ENCODE measurements around the gene ACYP2.

ACYP2 gene

DNA sequence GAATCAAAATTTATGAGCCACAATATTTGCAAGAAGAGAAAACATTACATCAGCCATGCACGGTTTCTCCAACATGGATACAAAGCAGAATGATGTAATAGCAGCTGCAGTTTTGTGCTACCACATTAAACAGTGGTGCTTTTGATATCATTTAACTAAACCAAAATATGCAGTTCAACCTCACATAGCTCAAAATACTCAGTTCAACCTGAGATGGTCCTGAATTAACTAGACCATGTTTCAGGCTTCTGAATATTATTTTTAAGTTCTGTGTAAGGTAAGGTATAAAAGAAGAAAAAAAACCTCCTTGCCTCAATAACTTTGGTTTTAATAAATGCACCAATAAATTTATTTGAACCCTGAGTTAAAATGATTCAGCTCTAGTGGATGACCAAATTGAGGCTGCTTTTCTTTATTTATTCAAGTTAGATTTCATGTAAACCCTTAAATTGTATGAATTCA is 159.4 kb downstream of the ACYP2 start:
- DNase-seq (peak; percentile 48), ATAC-seq (ENCODE audit: insufficient read depth, low read depth) (peak; percentile 90)
- Histone ChIP-seq H3K36me3 (ENCODE audit: insufficient read depth, low read length) (peaks cover 4% of the 10 kb centered on the region; the same call in 1 of the 2 replicates), H3K9me3 (ENCODE audit: insufficient read depth, low read length, severe bottlenecking) (peaks cover 10% of the 10 kb centered on the region), H3K27me3 (ENCODE audit: insufficient read depth, low read length, poor library complexity) (no peaks in the 10 kb centered on the region), H3K4me1 (ENCODE audit: insufficient read depth, low read length) (peaks cover 44% of the 10 kb centered on the region), H3K9ac (ENCODE audit: low read depth, low read length) (peak overlapping the region; percentile 38; the same call in 1 of the 2 replicates), H3K27ac (ENCODE audit: low read length) (peak overlapping the region; percentile 89), H2AFZ (ENCODE audit: low read depth, low read length) (peak overlapping the region; percentile 51; the same call in 1 of the 2 replicates), H3K4me3 (ENCODE audit: low read depth in 1 of 2, low read length in 2 of 2) (no peak overlapping the region), H4K20me1 (ENCODE audit: insufficient read depth, low read length) (no peaks in the 10 kb centered on the region), H3K4me2 (ENCODE audit: insufficient read depth, low read length) (peak overlapping the region; percentile 29), H3K79me2 (ENCODE audit: insufficient read depth, low read length) (no peaks in the 10 kb centered on the region)
- no peak for TF ChIP-seq EZH2 (IDR thresholded peaks at IDR 0.05; ENCODE audit: borderline replicate concordance, low read depth, low read length, severe bottlenecking)
- TF ChIP-seq, protein P1, sequence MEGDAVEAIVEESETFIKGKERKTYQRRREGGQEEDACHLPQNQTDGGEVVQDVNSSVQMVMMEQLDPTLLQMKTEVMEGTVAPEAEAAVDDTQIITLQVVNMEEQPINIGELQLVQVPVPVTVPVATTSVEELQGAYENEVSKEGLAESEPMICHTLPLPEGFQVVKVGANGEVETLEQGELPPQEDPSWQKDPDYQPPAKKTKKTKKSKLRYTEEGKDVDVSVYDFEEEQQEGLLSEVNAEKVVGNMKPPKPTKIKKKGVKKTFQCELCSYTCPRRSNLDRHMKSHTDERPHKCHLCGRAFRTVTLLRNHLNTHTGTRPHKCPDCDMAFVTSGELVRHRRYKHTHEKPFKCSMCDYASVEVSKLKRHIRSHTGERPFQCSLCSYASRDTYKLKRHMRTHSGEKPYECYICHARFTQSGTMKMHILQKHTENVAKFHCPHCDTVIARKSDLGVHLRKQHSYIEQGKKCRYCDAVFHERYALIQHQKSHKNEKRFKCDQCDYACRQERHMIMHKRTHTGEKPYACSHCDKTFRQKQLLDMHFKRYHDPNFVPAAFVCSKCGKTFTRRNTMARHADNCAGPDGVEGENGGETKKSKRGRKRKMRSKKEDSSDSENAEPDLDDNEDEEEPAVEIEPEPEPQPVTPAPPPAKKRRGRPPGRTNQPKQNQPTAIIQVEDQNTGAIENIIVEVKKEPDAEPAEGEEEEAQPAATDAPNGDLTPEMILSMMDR (IDR thresholded peaks at IDR 0.05; ENCODE audit: borderline replicate concordance, extremely low read depth, low read length, poor library complexity, severe bottlenecking) = no peak

DNA sequence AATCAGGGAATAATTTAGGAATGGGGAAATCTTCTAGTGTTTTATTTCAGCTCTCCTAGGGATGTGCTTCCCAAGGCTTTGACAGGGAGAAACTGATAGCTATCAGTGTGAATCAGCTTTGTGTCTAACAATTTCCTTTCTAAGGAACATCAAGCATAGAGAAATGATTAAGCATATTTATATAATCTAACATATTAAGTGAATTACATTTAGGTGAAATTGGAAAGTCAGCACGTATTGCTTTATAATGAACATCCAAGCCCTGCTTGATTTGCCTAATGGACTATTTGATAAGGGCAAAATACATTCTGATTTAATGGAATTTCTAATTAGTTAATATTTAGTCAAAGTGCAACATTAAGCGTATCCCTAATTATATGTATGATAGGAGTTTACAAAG is 160.1 kb downstream of the ACYP2 start:
- H4K20me1 ChIP-seq (ENCODE audit: insufficient read depth, low read length) = no peaks in the 10 kb centered on the region
- DNase-seq (no peak), ATAC-seq (ENCODE audit: insufficient read depth, low read depth) (no peak)
- peak overlapping the region; percentile 89 for H3K27ac ChIP-seq (ENCODE audit: low read length)
- H3K36me3 ChIP-seq (ENCODE audit: insufficient read depth, low read length) = peaks cover 4% of the 10 kb centered on the region; the same call in 1 of the 2 replicates
- no peak overlapping the region for H3K4me3 ChIP-seq (ENCODE audit: low read depth in 1 of 2, low read length in 2 of 2)
- H3K9me3 ChIP-seq (ENCODE audit: insufficient read depth, low read length, severe bottlenecking) = peaks cover 10% of the 10 kb centered on the region
- 0 out of 2 replicates have a peak overlapping the region, but pooled peaks have one; percentile 11 for H3K4me2 ChIP-seq (ENCODE audit: insufficient read depth, low read length)
- no peak for TF ChIP-seq EZH2 (IDR thresholded peaks at IDR 0.05; ENCODE audit: borderline replicate concordance, low read depth, low read length, severe bottlenecking)
- TF ChIP-seq, protein P1 (IDR thresholded peaks at IDR 0.05; ENCODE audit: borderline replicate concordance, extremely low read depth, low read length, poor library complexity, severe bottlenecking) = no peak
- H3K79me2 ChIP-seq (ENCODE audit: insufficient read depth, low read length) = no peaks in the 10 kb centered on the region
- H3K27me3 ChIP-seq (ENCODE audit: insufficient read depth, low read length, poor library complexity) = no peaks in the 10 kb centered on the region
- peak overlapping the region; percentile 38; the same call in 1 of the 2 replicates for H3K9ac ChIP-seq (ENCODE audit: low read depth, low read length)
- H2AFZ ChIP-seq (ENCODE audit: low read depth, low read length) = no peak overlapping the region
- H3K4me1 ChIP-seq (ENCODE audit: insufficient read depth, low read length) = peaks cover 44% of the 10 kb centered on the region

DNA sequence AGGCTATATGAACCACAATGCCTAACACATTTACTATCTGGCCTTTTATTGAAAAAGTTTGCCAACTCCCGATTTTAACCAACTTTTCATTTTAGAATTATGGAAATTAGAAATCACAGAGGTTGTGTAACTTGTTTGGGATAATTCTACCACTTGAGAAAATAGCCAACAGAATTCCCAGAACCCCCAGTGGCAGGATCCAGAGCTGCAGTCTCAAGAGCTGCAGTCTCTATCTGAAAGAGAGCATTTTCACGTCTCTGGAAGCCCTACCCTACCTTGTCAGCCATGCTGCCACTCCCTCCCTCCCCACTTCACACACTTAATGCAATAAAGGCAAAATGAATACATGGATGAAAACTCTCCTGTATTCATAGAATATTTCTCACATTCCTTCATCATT is 164.0 kb downstream of the ACYP2 start:
- H4K20me1 ChIP-seq (ENCODE audit: insufficient read depth, low read length) = no peaks in the 10 kb centered on the region
- no peaks in the 10 kb centered on the region for H3K36me3 ChIP-seq (ENCODE audit: insufficient read depth, low read length)
- TF ChIP-seq EZH2 (IDR thresholded peaks at IDR 0.05; ENCODE audit: borderline replicate concordance, low read depth, low read length, severe bottlenecking) = no peak
- TF ChIP-seq, protein P1 (IDR thresholded peaks at IDR 0.05; ENCODE audit: borderline replicate concordance, extremely low read depth, low read length, poor library complexity, severe bottlenecking) = no peak
- no peaks in the 10 kb centered on the region for H3K9me3 ChIP-seq (ENCODE audit: insufficient read depth, low read length, severe bottlenecking)
- DNase-seq (no peak), ATAC-seq (ENCODE audit: insufficient read depth, low read depth) (no peak)
- peaks cover 28% of the 10 kb centered on the region for H3K4me1 ChIP-seq (ENCODE audit: insufficient read depth, low read length)
- no peak overlapping the region for H3K27ac ChIP-seq (ENCODE audit: low read length)
- H3K27me3 ChIP-seq (ENCODE audit: insufficient read depth, low read length, poor library complexity) = no peaks in the 10 kb centered on the region
- H3K4me3 ChIP-seq (ENCODE audit: low read depth in 1 of 2, low read length in 2 of 2) = no peak overlapping the region
- H3K79me2 ChIP-seq (ENCODE audit: insufficient read depth, low read length) = no peaks in the 10 kb centered on the region
- no peak overlapping the region for H3K9ac ChIP-seq (ENCODE audit: low read depth, low read length)
- H2AFZ ChIP-seq (ENCODE audit: low read depth, low read length) = no peak overlapping the region
- H3K4me2 ChIP-seq (ENCODE audit: insufficient read depth, low read length) = no peak overlapping the region

Data from DND-41 (cell line).